ENCODE results near the gene ARAP2.

Gene ARAP2

DNA sequence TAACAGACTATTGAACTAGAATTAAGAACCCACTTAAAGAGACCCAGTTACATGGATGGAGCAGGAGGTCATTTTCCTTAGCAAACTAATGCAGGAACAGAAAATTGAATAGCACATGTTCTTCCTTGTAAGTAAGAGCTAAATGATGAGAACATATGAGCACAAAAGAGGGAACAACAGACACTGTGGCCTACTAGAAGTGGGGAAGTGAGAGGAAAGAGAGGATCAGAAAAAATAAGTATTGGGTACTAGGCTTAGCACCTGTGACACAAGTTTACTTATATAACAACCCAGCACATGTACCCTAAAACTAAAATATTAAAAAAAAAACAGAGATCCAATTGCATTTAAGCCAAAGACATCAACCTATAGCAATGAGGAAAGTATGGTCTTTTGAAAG is 26.2 kb downstream of the ARAP2 start:
- DNase-seq, result no peak

- no peak for DNase-seq
These were observed 28.7 kb downstream of the ARAP2 start for GRCh38 chr4:36215627-36216026.

- DNase-seq, result no peak
These were observed 29.4 kb downstream of the ARAP2 start for GRCh38 chr4:36214735-36215485.

- no peak for DNase-seq
These were observed 30.3 kb downstream of the ARAP2 start for GRCh38 chr4:36213977-36214376.

DNA sequence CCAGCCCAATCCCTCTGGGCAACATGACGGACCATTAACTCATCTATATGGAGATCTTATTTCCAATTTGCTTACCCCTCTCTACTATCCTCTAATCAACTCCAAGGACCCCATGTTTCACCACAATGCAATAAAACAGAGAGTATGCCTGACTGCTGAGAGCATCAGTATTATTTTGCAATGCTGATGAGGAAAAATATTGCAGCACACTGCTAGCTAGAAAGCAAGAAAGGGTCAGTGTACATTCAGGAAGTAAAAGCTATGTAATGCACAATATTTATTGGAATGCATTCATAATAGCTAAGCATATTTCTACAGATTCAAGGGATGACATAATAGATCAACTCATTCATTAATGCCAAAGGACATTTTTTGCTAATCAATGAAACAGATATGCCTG is 33.2 kb downstream of the ARAP2 start:
- no peak for DNase-seq

DNA sequence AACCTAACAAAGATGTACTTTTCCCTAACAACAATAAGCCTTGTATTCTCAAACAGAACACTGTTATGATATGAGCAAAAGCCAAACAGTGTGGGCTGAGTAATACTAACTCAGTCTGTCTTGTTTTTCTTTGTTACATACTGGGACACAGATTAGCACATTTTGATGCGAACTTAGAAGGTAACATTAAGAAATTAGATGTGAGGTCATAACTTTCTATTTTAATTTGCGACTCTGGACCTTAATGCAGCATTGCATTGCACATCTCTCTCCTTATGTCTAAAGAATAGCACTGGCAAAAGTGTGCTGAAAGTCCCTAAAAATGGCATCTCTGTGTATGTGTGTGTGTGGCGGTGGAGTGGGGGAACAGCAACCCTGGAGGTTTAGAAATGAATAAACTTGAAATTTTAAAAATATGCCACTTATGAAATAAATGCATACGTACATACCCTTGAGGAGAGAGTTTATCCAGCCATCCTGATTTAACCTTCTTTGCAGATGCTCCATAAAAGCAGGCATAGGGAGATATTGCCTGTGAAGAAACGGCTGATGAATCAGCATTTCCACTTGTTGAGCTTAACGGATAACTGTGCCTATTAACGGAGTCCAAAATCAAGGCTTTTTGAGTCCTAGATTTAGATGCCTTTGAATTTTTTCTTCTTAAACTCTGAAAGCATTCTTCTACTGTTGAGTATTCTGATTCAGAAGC is 34.2 kb downstream of the ARAP2 start:
- DNase-seq, result no peak

DNA sequence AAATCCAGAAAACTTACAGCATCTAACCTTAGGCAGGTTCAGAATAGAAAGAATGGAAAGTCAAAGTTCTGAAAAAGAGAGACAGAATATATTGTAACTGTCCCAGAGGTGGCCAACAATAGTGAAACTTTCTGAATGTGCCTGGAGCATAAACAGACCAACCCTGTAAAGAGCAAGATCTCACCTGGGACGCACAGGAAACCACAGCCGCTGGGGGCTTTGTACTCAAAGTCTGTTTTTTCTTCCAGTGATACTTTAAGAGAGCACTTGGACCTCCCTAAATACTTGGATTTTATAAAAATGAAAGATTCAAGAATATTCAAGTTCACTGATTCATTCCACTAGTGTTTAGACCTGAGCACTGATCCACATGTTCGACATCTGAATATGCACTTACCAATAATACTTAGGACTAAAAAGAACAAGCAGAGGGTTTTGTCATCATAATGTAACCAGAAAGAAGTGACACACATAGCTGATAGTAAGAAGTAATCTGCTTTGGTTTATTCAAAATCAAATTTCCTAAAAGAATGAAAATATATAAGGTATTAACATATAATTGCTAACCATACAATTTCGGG is 35.3 kb downstream of the ARAP2 start:
- no peak for DNase-seq

- DNase-seq, result no peak
These were observed 36.3 kb downstream of the ARAP2 start for GRCh38 chr4:36207831-36208520.

- DNase-seq, result no peak
These were observed 36.9 kb downstream of the ARAP2 start for GRCh38 chr4:36207367-36207766.

- DNase-seq, result no peak
These were observed 37.6 kb downstream of the ARAP2 start for GRCh38 chr4:36206603-36207311.

- DNase-seq, result no peak
These were observed 38.3 kb downstream of the ARAP2 start for GRCh38 chr4:36206012-36206411.

GRCh38 chr4:36198861-36199260 is 45.5 kb downstream of the ARAP2 start:
- DNase-seq, result no peak

- DNase-seq, result no peak
These were observed 46.1 kb downstream of the ARAP2 start for GRCh38 chr4:36198068-36198808.

- no peak for DNase-seq
These were observed 46.8 kb downstream of the ARAP2 start for GRCh38 chr4:36197501-36197900.

DNA sequence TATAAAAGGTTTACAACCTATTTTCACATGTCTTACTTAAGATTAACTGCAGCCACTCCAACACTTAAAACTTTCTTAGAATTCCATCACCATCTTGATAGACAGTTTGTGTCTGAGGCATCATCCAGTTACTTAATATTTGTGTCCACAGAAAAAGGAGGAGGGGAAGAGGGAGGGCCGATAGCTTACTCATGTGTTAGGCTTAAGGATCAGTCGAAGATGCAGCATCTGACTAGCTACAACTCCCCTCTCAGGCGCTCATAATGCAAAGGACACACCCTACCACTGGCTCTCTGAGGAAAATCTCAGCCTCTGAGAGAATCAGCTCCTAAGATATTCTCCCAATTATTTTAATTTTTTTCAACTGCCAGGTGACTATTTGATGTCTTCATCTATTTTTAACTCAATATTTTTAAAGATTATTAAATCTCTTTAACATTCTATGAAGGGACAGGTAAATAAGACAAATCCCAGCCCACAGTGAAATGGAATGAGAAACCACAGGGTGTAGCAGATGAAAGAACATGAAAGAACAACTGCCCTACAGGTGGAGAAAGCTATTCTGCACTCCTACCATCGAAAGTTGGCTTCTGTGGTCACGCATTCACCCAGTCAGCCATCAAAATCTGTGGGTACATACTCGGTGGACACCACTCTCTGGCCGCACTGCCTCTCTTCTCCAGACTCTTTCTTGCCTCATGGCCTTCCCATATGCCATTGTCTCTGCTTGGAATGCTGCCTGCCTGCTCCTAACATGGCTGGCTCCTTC is 48.0 kb downstream of the ARAP2 start:
- no peak for DNase-seq

GRCh38 chr4:36192922-36193321 is 51.4 kb downstream of the ARAP2 start:
- no peak for DNase-seq

DNA sequence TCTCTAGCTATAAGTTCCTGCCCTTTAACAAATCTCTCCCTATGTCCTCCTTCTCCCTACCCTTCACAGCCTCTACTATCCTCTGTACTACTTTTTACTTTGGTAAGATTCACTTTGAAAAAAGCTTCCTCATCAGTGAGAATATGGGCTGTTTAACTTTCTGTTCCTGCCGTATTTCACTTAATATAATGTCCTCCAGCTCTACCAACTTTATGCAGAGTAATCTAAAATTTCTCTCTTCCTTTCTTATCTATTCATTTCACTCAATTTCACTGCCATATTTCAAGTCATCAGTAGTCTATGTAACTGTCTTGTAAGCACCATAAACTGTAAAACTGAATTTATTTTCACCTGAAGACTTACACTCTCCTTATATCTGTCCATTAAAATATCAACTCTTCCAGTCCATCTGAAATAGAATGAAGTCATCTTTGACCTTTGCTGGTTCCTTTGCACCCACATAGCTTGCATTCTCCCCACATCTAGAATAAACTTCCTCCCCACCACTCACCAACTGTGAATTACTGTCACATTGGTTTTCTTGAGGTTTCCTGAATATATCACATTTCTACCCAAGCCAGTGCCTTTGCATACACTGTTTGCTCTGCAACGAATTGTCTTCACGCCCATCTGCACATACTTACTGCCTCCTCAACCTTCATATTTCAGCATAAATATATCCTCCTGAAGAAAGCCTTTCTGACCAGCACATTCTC is 54.6 kb downstream of the ARAP2 start:
- no peak for DNase-seq

DNA sequence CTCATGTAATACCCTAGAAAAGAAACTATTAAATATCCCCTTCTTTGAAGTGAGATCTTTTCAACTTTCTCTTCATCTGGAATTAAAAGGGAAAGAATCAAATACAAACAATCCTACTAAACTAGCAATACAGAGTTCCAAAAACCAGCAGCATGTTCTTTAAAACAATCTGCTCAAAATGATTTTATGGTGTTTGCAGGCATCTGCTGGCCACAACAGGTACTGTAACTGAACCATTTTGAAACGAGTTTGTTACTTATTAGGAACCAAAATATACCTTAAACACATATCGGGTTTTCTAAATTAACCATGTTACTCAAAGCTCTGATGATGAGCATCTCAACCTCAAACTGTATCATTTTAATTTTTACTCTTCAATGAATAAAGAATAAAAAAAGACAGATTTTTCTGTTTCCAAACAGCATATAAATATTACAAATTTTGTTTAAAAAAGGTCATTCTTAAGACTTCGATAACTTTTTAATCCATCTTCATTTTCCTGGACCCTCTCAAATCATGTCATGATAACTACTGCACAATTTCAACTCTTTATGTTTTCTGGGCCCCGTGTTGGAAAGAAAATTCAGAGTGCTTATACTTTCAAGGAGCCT is 56.5 kb downstream of the ARAP2 start:
- no peak for DNase-seq

DNA sequence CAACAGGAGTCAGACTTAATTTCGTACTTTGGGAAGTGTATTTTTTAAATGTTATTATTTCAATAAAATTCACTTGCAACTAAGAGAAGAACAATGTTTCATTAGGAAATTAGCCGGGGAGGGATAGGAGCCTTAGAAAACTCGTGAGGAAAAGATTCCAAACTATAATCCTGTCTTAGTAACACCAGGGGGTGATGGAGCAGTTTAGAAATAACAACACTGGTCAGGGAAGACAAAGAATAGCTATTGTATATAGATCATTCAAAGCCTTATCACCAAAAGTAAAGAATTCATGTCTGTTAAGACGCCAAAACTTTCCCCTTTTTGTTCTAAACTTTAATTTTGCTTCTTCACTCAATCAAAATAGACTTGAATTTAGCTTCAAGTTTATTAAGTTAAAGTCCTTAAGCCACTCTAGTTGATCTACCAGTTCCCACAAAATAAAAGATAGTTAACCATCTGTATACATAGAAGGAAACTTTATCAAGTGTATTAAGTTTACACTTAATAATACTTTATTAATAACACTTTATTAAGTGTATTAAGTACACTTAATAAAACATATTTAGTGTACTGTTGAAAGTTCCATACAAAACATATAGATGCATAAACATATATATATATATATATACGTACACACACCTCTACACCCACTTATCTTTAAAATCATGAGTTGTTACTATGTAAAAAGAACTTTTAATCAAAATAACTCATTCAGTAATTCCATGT is 60.5 kb downstream of the ARAP2 start:
- no peak for DNase-seq

DNA sequence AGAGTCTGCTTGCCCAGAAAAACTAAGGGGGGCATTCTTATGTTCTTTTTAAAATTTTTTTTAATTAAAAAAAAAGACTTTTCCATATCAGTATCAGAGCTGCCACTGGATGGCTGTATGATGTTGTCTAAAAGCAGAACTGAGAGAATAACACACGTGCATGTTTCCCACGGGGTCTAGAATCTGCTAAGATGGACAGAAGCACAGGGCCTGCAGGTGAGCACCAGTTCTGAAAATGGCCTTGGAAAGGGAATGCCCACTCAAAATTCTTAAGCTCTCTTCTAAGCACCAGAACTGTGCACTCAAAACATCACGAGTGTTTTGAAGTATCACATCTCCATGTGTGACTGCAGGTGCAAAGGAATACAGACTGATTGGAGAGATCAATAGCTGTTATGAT is 61.1 kb downstream of the ARAP2 start:
- no peak for DNase-seq

Data from stimulated activated CD4-positive, alpha-beta T cell treated with anti-CD3 and anti-CD28 coated beads, Interleukin-1b, Interleukin-23, amount 100 ng/mL, for 48 hours (primary cell).